ENCODE results near the gene REEP3. TPM values are rescaled to one million over a fixed set of nuclear protein-coding genes. Genes with fewer than 3 reads are reported as not detected.

Gene REEP3
- total RNA-seq, 2 experiments from 2014 or later: 23.4 to 27.2 TPM

DNA sequence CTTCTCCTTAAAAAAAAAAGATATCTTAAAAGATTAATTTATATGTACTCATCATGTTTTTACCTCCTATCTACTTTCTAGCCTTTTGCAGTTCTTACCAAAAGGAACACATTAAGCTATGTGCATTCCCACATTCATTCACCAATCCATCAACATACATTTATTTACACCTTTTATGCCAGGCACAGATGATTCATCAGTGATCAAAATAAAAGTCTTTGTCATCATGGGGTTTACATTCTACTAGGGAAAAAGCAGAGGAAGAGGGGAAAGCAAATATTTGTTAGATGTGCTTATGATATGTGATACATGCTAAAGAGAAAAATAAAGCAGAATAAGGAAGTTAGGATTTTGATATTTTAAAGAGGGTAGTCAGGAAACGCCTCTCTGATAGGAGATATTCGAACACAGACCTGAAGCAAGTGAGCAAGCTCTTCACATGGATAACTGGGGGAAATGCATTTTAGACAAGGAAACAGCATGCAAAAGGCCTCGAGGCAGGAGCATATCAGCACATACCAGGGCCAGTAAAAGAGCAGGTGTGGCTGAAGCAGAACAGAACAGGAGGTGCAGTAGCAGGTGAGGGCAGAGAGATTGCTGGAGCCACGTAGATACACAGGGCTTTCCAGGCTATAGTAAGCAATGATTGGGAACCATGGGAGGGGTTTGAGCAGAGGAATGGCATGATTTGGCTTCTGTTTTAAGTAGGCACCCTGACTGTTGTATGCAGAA, 67.4 kb downstream of the REEP3 start:
- H3K9me3 Mint-ChIP-seq (ENCODE audit: low read depth): no peaks in the 10 kb centered on the region
- DNase-seq: no peak
- no peak overlapping the region for H3K27ac Mint-ChIP-seq
- no peaks in the 10 kb centered on the region for H3K27me3 Mint-ChIP-seq
- H3K36me3 Mint-ChIP-seq: peaks cover 2% of the 10 kb centered on the region
- no peak for ATAC-seq
- H3K4me1 Mint-ChIP-seq: no peaks in the 10 kb centered on the region
- CTCF ChIA-PET: no interaction called here
- H3K4me3 Mint-ChIP-seq: no peak overlapping the region

DNA sequence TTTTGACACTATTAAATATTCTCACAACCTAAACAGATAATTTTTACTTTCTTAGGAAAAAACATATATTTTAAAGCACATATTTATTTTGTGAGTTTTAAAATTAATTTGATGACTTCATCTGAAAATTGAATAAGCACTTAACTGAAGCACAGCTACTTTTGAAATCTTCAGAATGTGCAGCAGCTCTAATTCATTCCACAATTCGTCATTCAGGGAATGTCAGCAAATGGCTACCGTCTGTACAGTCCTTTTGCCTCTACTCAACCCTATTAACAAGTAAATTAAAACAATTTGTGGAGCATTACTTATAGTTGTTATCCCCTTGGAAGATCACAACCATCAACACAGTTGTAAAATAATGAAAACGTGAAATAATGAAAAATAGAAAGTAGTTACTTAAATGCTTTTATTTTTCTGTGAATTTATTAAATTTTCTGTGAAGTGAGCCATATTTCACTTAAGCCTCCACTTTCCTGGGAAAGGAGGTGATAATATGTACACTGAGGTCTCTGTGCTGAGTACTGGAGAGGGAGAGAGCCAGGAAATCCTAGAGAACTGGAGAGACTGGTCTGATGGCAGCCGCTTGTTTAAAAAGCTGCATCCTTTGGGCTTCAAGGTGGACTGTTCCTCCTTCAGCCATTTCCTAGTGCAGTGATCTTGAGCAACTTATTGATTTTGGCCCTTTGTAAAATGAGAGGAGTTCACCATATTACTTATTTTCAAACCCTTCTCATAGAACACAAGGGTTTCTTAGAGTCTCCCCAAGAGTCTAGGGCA, 70.6 kb downstream of the REEP3 start:
- DNase-seq (no peak), ATAC-seq (no peak)
- Mint-ChIP-seq H3K4me1 (no peaks in the 10 kb centered on the region), H3K27me3 (no peaks in the 10 kb centered on the region), H3K36me3 (peaks cover 8% of the 10 kb centered on the region), H3K4me3 (no peak overlapping the region), H3K9me3 (ENCODE audit: low read depth) (no peaks in the 10 kb centered on the region), H3K27ac (no peak overlapping the region)
- CTCF ChIA-PET: no interaction called here

DNA sequence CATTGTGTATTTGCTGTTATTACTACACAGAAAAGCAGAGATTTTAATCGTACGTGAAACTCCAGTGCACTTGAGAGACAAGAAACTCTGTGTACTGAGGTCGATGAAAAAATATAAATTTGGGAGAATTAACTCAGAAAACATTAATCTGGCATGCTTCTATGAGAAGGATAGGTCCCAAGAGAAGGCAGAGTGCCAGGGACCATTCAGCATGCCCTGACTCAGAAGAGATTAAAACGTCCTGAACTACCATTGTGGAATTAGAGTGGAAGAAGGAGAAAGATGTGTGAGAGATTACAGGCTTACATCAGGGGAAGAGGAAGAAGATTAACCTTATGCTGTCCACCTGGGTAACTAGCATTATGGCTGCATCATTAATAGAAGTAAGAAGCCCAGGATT, 72.4 kb downstream of the REEP3 start:
- no peaks in the 10 kb centered on the region for H3K9me3 Mint-ChIP-seq (ENCODE audit: low read depth)
- no peak overlapping the region for H3K27ac Mint-ChIP-seq
- ATAC-seq (no peak), DNase-seq (no peak)
- CTCF ChIA-PET: no interaction called here
- H3K4me1 Mint-ChIP-seq: no peaks in the 10 kb centered on the region
- H3K27me3 Mint-ChIP-seq: no peaks in the 10 kb centered on the region
- H3K4me3 Mint-ChIP-seq: no peak overlapping the region
- H3K36me3 Mint-ChIP-seq: peaks cover 15% of the 10 kb centered on the region

DNA sequence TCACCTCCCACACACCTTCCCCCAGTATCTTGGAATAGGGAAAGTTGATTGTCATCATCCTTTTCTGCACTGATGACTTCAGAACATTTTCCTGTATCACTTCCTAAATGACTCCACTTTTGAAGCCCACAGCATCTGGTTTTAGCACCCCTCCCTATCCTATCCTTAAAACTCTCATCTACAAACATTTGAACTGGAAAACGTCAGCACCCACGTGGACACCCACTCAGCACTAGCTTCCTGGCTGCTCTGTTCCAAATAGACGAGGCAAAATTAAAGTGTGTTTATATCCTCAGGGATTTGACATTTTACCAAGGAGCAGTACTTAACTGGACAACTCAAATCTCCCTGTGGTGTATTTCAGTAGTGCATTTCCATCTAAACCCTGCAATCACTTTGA, 73.9 kb downstream of the REEP3 start:
- no peak for ATAC-seq
- no peak overlapping the region for H3K4me3 Mint-ChIP-seq
- peaks cover 22% of the 10 kb centered on the region for H3K36me3 Mint-ChIP-seq
- H3K27me3 Mint-ChIP-seq: no peaks in the 10 kb centered on the region
- H3K4me1 Mint-ChIP-seq: no peaks in the 10 kb centered on the region
- no peak overlapping the region for H3K27ac Mint-ChIP-seq
- no peaks in the 10 kb centered on the region for H3K9me3 Mint-ChIP-seq (ENCODE audit: low read depth)
- CTCF ChIA-PET: no interaction called here
- no peak for DNase-seq

DNA sequence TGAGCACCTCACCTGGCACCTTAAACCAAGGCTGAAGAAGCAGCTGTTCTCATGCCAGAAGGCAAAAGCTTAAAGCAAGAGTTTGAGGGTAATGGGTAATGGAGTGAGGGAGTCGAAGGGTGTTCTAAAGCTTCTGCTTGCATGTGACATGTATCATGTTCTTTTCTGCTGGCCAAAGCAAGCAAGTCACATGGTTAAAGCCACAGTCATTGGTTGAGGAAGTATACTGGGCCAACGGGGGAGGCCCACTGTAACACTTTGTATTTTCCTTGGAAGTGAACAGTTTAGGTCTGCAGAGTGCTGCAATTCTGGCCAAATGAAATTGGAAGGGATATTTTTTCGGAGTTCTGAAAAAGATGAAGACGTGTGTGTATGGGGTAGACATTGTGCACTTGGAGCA, 75.7 kb downstream of the REEP3 start:
- peaks cover 28% of the 10 kb centered on the region for H3K36me3 Mint-ChIP-seq

DNA sequence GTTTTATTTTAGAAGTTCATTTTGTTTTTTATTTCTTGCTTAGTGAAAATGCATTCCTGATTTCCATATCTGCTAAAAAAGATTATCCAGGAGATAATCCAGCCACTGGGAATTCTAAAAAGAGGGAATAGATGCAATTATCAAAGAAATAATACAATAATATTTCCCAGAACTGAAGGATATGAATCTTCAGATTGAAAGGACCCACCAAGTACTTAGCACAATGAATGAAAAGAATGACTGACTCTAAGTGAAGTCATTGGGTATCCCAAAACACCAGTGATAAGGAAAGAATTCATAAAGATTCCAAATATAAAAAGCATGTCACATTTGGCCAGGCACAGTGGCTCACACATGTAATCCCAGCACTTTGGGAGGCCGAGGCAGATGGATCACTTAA, 79.3 kb downstream of the REEP3 start:
- Mint-ChIP-seq H3K4me1 (no peaks in the 10 kb centered on the region), H3K36me3 (peaks cover 25% of the 10 kb centered on the region), H3K9me3 (ENCODE audit: low read depth) (no peaks in the 10 kb centered on the region), H3K27me3 (no peaks in the 10 kb centered on the region), H3K4me3 (no peak overlapping the region), H3K27ac (no peak overlapping the region)
- CTCF ChIA-PET: no interaction called here
- no peak for ATAC-seq
- DNase-seq: no peak

More for the DNA sequence above, 75.7 kb downstream of the REEP3 start:
- CTCF ChIA-PET: no interaction called here
- Mint-ChIP-seq H3K27me3 (no peaks in the 10 kb centered on the region), H3K4me3 (no peak overlapping the region), H3K27ac (no peak overlapping the region), H3K4me1 (no peaks in the 10 kb centered on the region), H3K9me3 (ENCODE audit: low read depth) (no peaks in the 10 kb centered on the region)
- ATAC-seq (no peak), DNase-seq (no peak)

DNA sequence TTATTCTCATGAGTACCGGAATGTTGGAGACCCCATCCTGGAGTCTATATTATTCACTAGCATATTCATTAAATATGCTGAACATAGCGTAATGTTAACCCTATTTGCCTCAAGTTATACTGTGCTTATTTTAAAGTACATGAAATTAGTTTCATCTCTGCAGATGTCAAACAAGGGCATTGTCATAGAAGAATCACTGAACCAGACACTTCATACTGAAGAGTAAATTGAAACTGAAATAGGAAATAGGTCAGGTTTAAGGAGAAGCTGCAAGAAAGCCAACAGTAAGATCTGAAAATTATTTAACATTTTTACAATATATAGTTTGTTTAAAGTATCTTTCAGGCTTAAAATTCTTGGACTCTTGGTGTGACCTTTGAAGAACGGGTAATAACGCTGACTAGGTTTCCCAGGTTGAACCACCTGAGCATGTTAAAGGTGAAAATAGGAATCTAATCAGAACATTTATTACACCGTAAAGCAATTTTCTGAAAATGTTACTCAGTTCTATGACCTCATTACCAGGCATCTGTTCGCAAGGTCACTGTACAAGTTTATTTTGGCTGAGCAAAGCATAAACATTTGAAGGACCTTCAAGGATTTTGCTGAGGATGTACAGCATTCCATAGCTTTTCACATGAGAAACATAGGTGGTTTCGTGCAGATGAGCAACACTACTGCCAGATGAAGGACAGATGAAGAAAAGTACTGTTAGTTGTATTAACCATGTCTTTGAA, 82.7 kb downstream of the REEP3 start:
- CTCF ChIA-PET: no interaction called here
- DNase-seq (no peak), ATAC-seq (no peak)
- H3K27me3 Mint-ChIP-seq: no peaks in the 10 kb centered on the region
- H3K27ac Mint-ChIP-seq: no peak overlapping the region
- H3K9me3 Mint-ChIP-seq (ENCODE audit: low read depth): no peaks in the 10 kb centered on the region
- no peaks in the 10 kb centered on the region for H3K4me1 Mint-ChIP-seq
- H3K4me3 Mint-ChIP-seq: no peak overlapping the region
- peaks cover 13% of the 10 kb centered on the region for H3K36me3 Mint-ChIP-seq

DNA sequence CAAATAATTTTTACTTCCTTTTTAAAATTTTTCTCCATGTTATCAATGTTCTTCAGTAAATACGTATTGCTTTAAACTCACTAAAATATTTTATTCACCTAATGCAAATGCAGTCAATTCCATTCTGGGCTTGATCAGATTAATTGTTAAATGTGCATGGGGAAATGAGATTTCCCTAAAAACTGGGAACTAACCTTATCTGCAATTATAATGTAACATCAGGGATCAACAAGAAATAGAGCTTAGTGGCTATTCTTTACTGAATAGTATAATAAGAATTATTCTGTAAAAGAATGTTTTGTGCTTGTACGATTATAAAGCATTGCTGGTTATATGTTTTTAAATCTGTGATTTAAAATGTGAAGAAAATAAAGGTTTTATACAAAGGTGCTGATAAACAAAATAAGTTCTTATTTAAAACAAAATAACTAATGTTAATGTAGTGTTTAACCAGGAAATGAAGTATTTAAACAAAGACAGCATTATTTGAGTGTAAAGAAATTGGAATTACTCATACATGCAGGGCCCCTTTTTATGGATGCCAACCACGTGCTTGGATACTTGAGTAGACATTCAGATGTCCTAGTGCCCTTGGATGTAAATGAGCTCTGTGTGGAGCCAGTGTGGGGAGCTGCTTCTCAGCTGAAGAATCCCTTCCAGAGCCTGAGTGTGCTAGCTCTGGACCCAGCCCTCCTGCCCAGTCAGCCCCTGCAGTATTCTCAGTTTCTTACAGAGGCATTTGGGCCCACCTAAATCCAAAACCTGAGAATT, 84.2 kb downstream of the REEP3 start:
- ATAC-seq: no peak
- Mint-ChIP-seq H3K9me3 (ENCODE audit: low read depth) (no peaks in the 10 kb centered on the region), H3K27me3 (no peaks in the 10 kb centered on the region), H3K4me1 (peaks cover 2% of the 10 kb centered on the region), H3K36me3 (peaks cover 7% of the 10 kb centered on the region), H3K27ac (no peak overlapping the region), H3K4me3 (no peak overlapping the region)
- CTCF ChIA-PET: interaction anchor here (1.2 kb wide), 1 partner anchor 11 kb away, joined by 3 read pairs; no protein-coding TSS in a partner anchor
- DNase-seq: no peak

DNA sequence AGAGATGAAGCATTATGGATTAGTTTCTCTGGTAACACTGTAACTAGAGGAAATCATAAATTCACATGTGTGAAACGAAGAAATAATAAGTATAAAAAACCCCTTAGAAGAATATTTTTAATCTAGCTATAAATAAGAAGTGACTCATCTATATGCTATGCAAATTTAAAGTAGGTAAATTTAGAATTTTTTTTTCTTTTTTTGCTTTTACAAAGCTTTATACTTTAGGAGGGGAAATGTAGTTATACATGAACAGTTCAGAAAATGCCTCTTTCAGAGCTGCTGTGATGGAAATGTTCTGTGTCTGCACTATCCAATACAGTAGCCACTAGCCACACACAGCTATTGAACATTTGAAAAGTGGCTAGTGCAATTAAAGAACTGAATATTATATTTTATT, 87.3 kb downstream of the REEP3 start:
- H3K27ac Mint-ChIP-seq: no peak overlapping the region
- H3K4me3 Mint-ChIP-seq: no peak overlapping the region
- ATAC-seq: no peak
- CTCF ChIA-PET: interaction anchor here (0.8 to 1.0 kb wide), 2 partner anchors 8 to 20 kb away, joined by 3 read pairs; no protein-coding TSS in a partner anchor
- no peaks in the 10 kb centered on the region for H3K9me3 Mint-ChIP-seq (ENCODE audit: low read depth)
- peaks cover 3% of the 10 kb centered on the region for H3K36me3 Mint-ChIP-seq
- H3K4me1 Mint-ChIP-seq: peaks cover 7% of the 10 kb centered on the region
- no peak for DNase-seq
- no peaks in the 10 kb centered on the region for H3K27me3 Mint-ChIP-seq

DNA sequence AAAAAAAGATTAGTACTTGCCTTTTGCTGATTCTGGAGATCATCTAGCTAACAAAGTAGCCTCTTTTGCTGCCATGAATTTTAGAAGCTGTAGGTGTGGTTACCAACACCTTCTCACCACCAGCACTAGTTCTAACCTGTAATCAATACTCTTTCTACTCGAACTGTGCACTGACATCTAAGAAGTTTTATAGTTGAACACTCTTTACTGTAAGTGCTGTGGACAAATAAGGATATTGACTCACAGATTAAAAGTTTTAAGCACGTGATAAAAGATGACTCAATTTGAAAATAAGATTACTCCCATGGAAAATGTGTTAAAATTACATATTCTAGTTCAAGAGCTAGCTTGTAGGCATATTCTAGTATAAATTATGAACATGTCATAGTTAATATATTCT, 89.9 kb downstream of the REEP3 start:
- CTCF ChIA-PET: interaction anchor here (0.6 to 2.7 kb wide), 3 partner anchors 19 to 386 kb away, joined by 3 to 8 read pairs (median 4); no protein-coding TSS in a partner anchor
- DNase-seq (no peak), ATAC-seq (peak; percentile 70)
- no peaks in the 10 kb centered on the region for H3K27me3 Mint-ChIP-seq
- H3K4me3 Mint-ChIP-seq: no peak overlapping the region
- H3K9me3 Mint-ChIP-seq (ENCODE audit: low read depth): no peaks in the 10 kb centered on the region
- no peak overlapping the region for H3K27ac Mint-ChIP-seq
- H3K36me3 Mint-ChIP-seq: peaks cover 6% of the 10 kb centered on the region
- peaks cover 7% of the 10 kb centered on the region for H3K4me1 Mint-ChIP-seq

DNA sequence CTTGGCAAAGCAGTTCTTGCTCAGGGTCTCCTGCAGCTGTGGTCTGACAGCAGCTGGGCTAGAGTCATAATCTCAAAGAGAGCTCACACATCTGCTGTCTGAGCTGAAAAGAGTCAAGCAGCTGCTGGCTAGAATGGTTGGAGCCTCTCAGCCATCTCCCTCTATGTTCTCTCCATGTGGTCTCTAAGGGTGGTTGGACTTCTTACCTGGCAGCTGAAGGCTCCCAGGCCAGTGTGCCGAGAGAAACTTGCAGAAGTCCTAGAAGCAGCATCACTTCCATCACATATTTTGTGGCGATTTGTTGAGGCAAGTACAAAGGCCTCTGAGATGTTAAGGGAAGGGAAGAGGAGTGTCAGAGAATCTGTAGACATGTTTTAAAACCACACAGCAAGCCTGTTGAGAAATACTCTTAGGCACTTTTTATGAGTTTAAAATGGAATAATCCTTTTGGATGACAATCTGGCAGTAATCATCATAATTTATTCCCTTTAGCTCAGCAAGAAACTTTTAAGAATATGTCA, 93.2 kb downstream of the REEP3 start:
- no peak for DNase-seq
- no peak for ATAC-seq
- Mint-ChIP-seq H3K36me3 (peaks cover 10% of the 10 kb centered on the region), H3K27me3 (no peaks in the 10 kb centered on the region), H3K4me3 (no peak overlapping the region), H3K4me1 (peaks cover 7% of the 10 kb centered on the region), H3K27ac (no peak overlapping the region), H3K9me3 (ENCODE audit: low read depth) (no peaks in the 10 kb centered on the region)
- CTCF ChIA-PET: no interaction called here

DNA sequence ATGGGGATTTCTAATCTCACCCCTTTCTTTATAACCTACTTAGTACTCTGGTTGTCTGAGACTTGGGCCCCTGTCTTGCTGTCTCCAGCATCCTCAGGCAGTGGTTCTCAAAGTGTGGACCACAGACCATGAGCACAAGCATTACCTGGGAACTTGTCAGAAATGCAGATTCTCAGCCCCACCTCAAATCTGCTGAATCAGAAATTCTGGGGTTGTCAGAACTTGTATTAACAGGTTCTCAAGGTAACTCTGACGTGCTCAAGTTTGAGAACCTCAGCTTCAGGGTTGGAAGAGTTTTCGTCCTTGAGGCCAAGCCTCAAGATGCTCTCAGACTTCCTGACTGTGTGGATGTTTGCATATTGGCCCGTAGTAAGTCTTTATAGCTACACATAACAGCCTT, 97.4 kb downstream of the REEP3 start:
- H3K36me3 Mint-ChIP-seq: peaks cover 11% of the 10 kb centered on the region
- no peaks in the 10 kb centered on the region for H3K27me3 Mint-ChIP-seq
- H3K4me3 Mint-ChIP-seq: no peak overlapping the region
- no peaks in the 10 kb centered on the region for H3K4me1 Mint-ChIP-seq
- CTCF ChIA-PET: interaction anchor here (1.8 kb wide), 1 partner anchor 10 kb away, joined by 10 read pairs; no protein-coding TSS in a partner anchor
- ATAC-seq (no peak), DNase-seq (no peak)
- no peak overlapping the region for H3K27ac Mint-ChIP-seq
- no peaks in the 10 kb centered on the region for H3K9me3 Mint-ChIP-seq (ENCODE audit: low read depth)

DNA sequence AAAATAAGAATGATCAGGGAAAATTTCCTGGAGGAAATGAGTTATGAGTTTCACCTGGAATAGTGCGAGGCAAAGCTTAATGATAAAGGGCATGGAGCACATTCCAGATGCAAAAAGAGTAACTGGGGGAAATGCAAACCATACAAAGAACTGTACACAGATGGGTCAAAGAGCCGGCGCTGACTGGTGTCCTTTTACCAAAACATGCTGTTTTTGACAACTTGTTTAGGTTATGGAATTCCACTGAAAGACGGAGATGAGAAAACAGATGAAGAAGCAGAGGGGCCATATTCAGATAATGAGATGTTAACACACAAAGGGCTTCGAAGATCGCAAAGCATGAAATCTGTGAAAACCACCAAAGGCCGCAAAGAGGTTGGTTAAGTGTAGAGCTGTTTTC, 98.2 kb downstream of the REEP3 start:
- no peak overlapping the region for H3K4me3 Mint-ChIP-seq
- H3K9me3 Mint-ChIP-seq (ENCODE audit: low read depth): no peaks in the 10 kb centered on the region
- CTCF ChIA-PET: interaction anchor here (1.3 to 1.8 kb wide), 2 partner anchors 9 to 101 kb away, joined by 4 to 10 read pairs; no protein-coding TSS in a partner anchor
- DNase-seq (no peak), ATAC-seq (no peak)
- no peaks in the 10 kb centered on the region for H3K27me3 Mint-ChIP-seq
- H3K36me3 Mint-ChIP-seq: peaks cover 11% of the 10 kb centered on the region
- no peaks in the 10 kb centered on the region for H3K4me1 Mint-ChIP-seq
- H3K27ac Mint-ChIP-seq: no peak overlapping the region
